UCSD-AML1 (cell line): ENCODE data around the gene MAML2.

Experiments
- DNase-seq: peaks from one replicate; lab custom pipeline; 2025; ENCODE audit not compliant: unreplicated experiment; lab: John Stamatoyannopoulos, UW

The MAML2 gene

DNA sequence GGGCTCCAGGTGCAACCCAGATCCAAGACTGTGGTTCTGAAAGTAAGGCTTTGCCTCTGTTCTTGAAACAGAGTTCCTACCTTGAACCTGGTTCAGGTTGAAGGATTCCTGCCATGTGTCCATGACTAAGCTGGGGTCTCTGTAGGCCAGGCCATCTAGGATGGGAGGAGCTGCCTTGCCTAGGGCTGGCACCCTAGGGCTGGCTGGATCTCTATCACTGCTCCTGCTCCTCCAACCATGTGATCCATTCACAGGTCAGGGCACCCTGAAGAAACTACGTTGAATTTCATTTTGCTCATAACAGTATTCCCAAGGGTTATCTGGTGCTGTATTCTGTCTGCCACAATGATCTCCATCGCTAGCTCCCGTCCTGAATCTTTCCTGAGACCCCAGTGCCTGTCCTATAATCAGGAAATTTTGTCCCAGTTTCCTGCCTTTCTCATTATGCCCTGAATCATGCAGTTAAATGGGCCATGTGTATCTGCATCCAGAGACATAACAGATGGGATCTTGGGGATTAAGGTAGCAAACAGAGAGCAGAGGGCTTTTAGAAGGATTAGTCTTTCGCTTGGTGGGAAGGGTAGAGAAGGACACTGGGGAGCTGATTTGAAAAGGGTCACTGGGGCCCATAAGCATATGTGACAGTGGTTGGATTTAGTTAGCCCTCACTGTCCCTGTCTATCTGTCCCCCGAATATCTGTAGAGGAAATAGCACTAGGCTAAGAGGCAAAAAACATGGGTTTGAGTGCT lies 320.9 kb downstream of the MAML2 start:
- no peak for DNase-seq

- DNase-seq: no peak
Observed at GRCh38 chr11:96019810-96020747, 322.9 kb downstream of the MAML2 start.

DNA sequence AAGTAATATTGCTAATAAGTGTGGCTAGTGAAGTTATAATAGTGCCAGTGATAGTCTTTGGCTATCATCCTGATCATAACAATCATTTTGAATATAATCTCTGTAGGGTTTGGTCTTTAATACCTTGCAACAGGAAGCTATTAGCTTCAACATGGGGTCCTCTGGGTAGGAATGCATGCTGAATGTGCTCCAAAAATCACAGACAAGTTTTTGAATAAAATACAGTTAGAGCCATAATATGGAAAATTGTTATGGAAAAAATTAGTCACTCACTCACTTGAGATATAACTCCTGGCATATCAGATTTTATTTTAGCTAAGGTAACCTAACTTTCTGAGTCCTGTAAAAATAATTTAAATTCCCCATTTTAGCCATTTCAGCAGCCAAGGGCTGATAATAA lies 323.7 kb downstream of the MAML2 start:
- DNase-seq: no peak

DNA sequence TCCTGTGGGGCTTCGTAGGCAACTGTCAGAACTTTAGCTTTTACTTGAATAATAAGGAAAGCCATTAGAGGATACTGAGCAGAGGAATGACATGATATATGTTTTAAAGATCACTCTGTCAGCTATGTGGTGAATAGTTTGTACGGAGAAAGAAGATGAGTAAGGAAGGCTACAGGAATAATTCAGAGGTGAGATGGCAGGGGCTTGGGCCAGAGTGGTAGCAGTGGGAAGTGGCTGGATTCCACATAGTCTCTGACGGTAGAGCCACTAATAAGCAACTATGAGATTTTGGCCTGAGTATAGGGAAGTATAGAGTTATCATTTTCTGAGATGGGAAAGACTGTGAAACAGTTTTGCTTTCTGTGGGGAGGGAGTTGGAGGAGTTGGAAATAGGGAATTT lies 325.1 kb downstream of the MAML2 start:
- no peak for DNase-seq

- DNase-seq: no peak
Observed at GRCh38 chr11:96016978-96017502, 326.0 kb downstream of the MAML2 start.

DNA sequence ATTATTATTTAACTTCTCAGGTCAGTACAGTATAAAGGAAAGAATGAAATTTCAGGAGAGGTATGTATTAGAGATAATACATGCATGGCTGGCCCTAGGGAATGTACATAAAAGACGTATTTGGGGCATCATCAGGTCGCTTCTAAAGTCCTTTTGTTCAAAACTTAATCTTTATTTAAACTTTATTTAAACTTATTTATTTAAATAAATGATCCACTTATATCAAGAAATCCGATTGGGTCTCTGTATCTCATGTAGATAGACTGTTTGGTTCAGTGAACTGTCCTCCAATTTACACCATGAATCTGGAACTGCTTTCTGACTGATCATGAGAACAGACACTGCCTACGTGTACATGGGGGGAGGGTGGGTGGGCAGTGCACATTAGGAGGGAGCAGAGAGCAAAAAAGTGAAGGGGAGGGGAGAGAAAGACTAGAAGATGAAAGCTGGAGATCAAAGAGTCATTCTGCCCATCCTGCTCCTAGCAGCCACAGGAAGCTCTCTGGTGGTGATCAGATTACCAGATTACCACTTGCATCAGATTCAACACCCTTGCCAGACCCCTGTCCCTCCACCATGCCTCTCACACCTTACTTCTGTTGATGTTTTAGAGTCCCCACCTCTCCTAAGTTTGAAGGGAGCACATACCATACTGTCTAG lies 327.0 kb downstream of the MAML2 start:
- DNase-seq: no peak

- DNase-seq: no peak
Observed at GRCh38 chr11:96014217-96014616, 328.8 kb downstream of the MAML2 start.

- peak; percentile 11 for DNase-seq
Observed at GRCh38 chr11:96013461-96014213, 329.4 kb downstream of the MAML2 start.

DNA sequence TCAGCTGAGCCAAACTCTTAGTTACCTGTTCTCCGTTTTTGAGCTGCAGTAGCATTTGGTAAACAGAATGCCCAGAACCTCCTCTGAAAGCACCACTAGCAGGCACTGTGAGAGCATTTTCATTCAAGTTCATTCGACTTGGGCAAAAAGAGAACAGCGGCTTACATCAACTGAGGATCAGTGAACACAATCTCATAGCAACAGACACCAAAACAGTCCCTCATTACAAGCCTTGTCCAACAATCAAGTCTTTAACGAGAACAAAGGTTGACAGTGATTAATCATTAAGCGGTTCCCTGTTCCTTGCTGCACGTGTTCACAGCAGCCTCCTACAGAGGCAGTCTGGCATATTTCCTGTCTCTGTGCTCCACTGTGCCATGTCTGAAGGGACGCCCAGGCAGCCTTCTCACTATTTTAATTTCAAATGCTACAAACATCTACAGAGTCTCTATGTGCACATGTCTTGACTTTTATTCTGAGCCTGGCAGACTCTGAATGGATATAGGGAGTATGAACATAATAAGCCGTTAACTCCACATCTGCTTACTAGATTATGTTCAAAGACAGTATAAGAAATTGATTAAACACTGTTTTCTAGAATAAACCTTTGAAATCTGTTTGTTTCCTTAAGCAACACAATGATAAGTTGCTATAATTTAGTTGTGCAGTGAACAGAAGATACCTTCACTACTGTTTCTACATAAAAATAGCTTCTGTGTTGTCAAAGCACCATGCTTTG lies 330.7 kb downstream of the MAML2 start:
- DNase-seq: peak; percentile 14

DNA sequence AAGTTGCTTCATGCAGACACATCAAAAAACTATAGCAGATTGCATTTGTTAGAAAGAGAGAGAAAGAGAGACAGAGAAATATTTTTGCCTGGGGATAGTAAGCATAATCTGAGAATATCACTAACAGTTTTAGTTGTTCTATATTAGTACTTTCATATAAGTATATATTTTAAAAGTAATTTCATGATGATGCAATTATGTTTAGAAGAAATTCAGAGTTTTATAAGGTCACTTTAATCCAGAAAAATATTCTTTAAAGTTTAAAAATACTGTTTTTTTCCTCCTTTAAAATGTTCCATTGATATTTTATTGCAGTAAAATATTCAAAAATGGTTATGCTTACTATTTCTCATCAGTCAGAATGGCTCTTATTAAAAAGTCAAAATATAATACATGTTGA lies 332.3 kb downstream of the MAML2 start:
- DNase-seq: no peak

- DNase-seq: no peak
Observed at GRCh38 chr11:96008161-96008720, 334.8 kb downstream of the MAML2 start.

- DNase-seq: no peak
Observed at GRCh38 chr11:96006037-96006436, 337.0 kb downstream of the MAML2 start.

GRCh38 chr11:96004862-96005261 lies 338.1 kb downstream of the MAML2 start:
- DNase-seq: no peak

- DNase-seq: no peak
Observed at GRCh38 chr11:96002754-96003290, 340.2 kb downstream of the MAML2 start.

DNA sequence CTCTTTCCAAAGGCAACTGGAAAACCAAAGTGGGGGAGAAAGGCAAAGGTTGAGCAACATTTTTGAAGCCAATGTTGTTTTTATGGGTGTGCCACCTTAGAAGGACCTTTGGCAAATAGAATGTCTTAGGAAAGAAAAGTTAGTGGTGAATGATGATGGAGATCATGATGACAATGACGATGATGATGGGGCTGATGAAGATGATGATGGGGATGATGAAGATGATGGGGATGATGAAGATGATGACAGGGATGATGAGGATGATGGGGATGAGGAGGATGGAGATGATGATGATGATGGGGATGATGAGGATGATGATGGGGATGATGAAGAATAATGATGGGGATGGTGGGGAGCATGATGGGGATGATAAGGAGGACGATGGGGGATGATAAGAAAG lies 340.7 kb downstream of the MAML2 start:
- DNase-seq: no peak

DNA sequence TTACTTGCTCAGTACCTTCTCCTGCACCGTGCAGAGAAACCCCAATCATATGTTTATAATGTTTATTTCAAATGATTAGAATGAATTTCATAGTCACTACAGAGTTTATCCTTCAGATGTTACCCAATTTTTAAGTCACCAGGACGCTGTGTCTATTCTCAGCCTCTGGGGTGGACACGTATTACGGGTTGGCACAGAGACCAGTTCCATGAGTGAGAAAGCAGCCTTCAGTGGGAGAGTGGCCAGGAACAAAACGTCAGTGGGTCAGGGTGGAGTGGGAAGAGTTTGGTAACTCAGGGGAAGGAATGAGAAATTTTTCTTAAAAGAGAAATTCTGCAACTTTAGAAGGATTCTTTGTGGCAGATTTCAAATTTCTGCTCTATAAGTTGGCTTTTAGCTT lies 342.0 kb downstream of the MAML2 start:
- no peak for DNase-seq

DNA sequence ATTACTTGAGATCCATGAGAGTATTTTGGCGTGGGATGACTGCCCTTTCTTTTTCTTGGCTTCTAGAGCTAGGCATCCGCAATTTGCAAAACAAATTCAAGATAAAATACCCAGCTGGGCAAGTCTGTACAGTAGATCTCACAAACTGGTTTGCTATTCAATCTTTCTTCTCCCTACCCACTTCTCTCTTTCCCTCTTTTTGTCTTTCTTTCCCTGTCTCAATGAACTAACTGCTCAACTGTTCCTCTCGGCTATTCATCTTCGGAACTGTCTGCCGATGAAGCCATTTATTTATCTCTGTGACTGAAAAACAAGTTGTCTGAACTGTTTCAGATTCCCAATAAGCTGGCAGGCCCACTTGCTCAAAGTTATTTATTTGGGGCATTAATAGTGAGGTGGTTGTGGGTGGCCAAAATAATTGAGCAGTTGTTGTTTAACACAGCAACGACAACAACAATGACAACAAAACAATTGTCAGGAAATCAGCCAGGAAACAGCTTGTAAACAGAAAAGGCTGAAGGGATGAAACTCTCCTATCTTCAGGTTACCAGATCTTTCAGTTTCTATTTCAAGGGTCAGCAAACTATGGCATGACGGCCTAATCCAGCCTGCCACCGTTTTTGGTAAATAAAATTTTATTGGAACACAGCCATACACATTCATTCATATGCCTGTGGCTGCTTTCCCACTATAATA lies 343.1 kb downstream of the MAML2 start:
- DNase-seq: no peak

DNA sequence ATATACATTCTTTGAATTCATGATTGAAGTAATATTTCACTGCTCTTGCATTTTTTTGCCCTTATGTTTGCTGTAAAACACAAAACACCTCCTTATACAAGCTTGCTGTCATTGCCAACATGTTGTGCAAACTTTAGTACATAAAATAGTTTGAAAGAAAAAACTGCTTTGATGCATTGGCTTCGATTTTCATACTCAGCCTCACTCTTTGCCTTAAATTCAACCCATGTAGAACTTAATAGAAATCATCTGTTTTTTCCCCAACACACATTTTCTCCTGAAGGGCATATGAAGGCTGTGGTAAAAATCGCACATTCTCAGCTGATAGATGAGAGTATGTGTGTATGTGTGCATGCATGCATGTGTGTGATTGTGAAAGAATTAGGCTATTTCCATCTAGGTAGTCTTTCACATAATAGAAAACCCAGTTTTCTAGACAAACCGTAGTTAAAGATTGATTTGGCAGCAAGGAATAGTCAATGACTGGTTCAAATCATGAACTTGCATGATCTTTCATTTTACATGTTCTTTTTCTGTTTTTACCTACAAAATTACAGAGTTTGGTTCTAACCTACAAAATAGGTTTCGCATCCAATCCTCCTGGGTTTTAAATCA lies 346.3 kb downstream of the MAML2 start:
- DNase-seq: no peak
